Hepatocyte (in vitro differentiated cells): ENCODE results near the gene SH3TC1. TPM values are rescaled to one million over a fixed set of nuclear protein-coding genes. Genes with fewer than 3 reads are reported as not detected.

Experiments
- DNase-seq: peaks from one replicate; pipeline ENCODE4 v3.0.0-alpha.2; 2016; ENCODE audit warnings: low spot score
- H2AFZ ChIP-seq: fragments of 200-600 bp; sonication (generic); 2 replicates; pipeline ENCODE4 v1.6.0; 2016; ENCODE audit warnings: antibody characterized with exemption, mild to moderate bottlenecking
- H3K27ac ChIP-seq: fragments of 200-600 bp; sonication (generic); 2 replicates; pipeline ENCODE4 v1.5.1; 2016; ENCODE audit warnings: mild to moderate bottlenecking
- H3K27me3 ChIP-seq: fragments of 200-600 bp; sonication (generic); 2 replicates; pipeline ENCODE4 v1.6.1; 2016
- H3K36me3 ChIP-seq: fragments of 200-600 bp; sonication (generic); replicated peaks from 2 replicates; pipeline ENCODE4 v1.5.1; 2016; ENCODE audit warnings: low read depth; ENCODE audit not compliant: insufficient read depth
- H3K4me1 ChIP-seq: fragments of 200-600 bp; sonication (generic); 2 replicates; pipeline ENCODE4 v1.5.1; 2016; ENCODE audit warnings: mild to moderate bottlenecking, moderate library complexity; ENCODE audit not compliant: insufficient read depth
- H3K4me2 ChIP-seq: fragments of 200-600 bp; sonication (generic); 2 replicates; pipeline ENCODE4 v1.6.0; 2016
- H3K4me3 ChIP-seq: fragments of 200-600 bp; sonication (generic); 2 replicates; pipeline ENCODE4 v1.5.1; 2016; ENCODE audit warnings: mild to moderate bottlenecking
- H3K79me2 ChIP-seq: fragments of 200-600 bp; sonication (generic); 2 replicates; pipeline ENCODE4 v1.6.0; 2017; ENCODE audit warnings: mild to moderate bottlenecking
- H3K9me2 ChIP-seq: fragments of 200-600 bp; sonication (generic); replicated peaks from 2 replicates; pipeline ENCODE4 v1.6.0; 2017; ENCODE audit warnings: mild to moderate bottlenecking; ENCODE audit not compliant: insufficient read depth
- H3K9me3 ChIP-seq: fragments of 200-600 bp; sonication (generic); 2 replicates; pipeline ENCODE4 v1.5.1; 2016; ENCODE audit warnings: low read depth, mild to moderate bottlenecking
- H4K20me1 ChIP-seq: fragments of 200-600 bp; sonication (generic); 2 replicates; pipeline ENCODE4 v1.6.0; 2016; ENCODE audit warnings: mild to moderate bottlenecking; ENCODE audit not compliant: insufficient read depth, poor library complexity, severe bottlenecking
- EZH2 ChIP-seq: fragments of 200-600 bp; sonication (generic); IDR thresholded peaks from 2 replicates; pipeline ENCODE4 v1.6.1; 2016; ENCODE audit warnings: antibody characterized with exemption, mild to moderate bottlenecking, borderline replicate concordance
- EZH2phosphoT487 ChIP-seq: fragments of 200-600 bp; sonication (generic); IDR thresholded peaks from one replicate; pipeline ENCODE4 v1.6.1; 2018; ENCODE audit warnings: antibody characterized with exemption, mild to moderate bottlenecking, low read depth, moderate library complexity; ENCODE audit not compliant: unreplicated experiment, severe bottlenecking
- WGBS: methylation state at CpG from one replicate; pipeline ENCODE4 v1.1.6; 2016; ENCODE audit warnings: low lambda C conversion rate; ENCODE audit errors: missing lambda C conversion rate; 5-methylcytosine and 5-hydroxymethylcytosine counted together
- polyA plus RNA-seq: library from polyadenylated mRNA; unstranded; fragments of >200 nt; fragmentation: Nextera tagmentation; extraction: Ambion mirVana; gene quantifications from 2 replicates; pipeline ENCODE4 v1.2.1, GENCODE V29; 2016
- total RNA-seq: library from RNA; depleted of rRNA; stranded (reverse); fragments of >200 nt; gene quantifications from 2 replicates; pipeline ENCODE4 v1.2.3, GENCODE V29; 2014
- TF ChIP-seq, protein P1 (sequence below): fragments of 200-600 bp; sonication (generic); IDR thresholded peaks from 2 replicates; pipeline ENCODE4 v1.5.1; 2016; ENCODE audit warnings: antibody characterized with exemption, mild to moderate bottlenecking; ENCODE audit not compliant: poor library complexity

Gene SH3TC1
- total and polyA plus RNA-seq, 2 experiments from 2014 or later, result 30.3 to 35.4 TPM

DNA sequence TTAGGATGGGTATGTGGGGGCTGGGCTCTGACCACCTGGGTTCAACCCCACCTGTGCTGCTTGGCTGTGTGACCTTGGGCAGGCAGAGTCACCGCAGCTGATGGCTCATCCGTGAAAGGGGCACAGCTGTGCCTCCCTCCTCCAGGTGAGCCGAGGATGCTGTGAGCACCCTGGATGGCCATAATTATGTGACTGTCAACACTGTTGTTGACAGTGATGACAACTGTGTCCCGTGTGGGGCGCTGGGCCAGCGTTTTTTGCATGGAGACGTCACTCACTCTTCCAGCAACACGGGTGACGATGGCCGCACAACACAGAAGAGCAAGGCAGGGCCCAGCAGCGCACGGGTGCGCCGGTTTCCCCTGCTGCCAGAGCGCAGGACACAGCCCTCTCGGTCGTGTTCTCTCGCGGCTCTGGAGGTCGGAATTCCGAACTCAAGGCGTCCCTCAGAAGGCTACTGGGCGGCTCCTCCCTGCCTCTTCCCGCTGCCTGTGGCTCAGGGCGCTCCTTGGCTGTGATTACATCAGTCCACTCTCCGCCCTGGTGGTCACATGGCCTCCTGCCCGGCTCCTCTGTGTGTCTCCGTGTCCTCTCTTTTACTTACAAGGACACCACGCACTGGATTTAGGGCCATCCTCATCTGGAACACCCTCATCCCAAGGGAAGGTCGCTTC, 1.3 kb downstream of the SH3TC1 start:
- Histone ChIP-seq H3K9me3 (no peaks in the 10 kb centered on the region), H4K20me1 (no peaks in the 10 kb centered on the region), H3K4me2 (peak overlapping the region; percentile 81), H2AFZ (no peak overlapping the region), H3K79me2 (peaks cover 39% of the 10 kb centered on the region), H3K4me1 (peaks cover 61% of the 10 kb centered on the region), H3K4me3 (no peak overlapping the region), H3K27ac (peak overlapping the region; percentile 97), H3K36me3 (no peaks in the 10 kb centered on the region), H3K27me3 (no peaks in the 10 kb centered on the region), H3K9me2 (no peaks in the 10 kb centered on the region)
- TF ChIP-seq, protein P1, sequence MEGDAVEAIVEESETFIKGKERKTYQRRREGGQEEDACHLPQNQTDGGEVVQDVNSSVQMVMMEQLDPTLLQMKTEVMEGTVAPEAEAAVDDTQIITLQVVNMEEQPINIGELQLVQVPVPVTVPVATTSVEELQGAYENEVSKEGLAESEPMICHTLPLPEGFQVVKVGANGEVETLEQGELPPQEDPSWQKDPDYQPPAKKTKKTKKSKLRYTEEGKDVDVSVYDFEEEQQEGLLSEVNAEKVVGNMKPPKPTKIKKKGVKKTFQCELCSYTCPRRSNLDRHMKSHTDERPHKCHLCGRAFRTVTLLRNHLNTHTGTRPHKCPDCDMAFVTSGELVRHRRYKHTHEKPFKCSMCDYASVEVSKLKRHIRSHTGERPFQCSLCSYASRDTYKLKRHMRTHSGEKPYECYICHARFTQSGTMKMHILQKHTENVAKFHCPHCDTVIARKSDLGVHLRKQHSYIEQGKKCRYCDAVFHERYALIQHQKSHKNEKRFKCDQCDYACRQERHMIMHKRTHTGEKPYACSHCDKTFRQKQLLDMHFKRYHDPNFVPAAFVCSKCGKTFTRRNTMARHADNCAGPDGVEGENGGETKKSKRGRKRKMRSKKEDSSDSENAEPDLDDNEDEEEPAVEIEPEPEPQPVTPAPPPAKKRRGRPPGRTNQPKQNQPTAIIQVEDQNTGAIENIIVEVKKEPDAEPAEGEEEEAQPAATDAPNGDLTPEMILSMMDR, result no peak
- TF ChIP-seq EZH2 (no peak), EZH2phosphoT487 (no peak)
- 72% methylated on average over 30 of the region's 30 CpGs for WGBS
- peak; percentile 80 for DNase-seq

DNA sequence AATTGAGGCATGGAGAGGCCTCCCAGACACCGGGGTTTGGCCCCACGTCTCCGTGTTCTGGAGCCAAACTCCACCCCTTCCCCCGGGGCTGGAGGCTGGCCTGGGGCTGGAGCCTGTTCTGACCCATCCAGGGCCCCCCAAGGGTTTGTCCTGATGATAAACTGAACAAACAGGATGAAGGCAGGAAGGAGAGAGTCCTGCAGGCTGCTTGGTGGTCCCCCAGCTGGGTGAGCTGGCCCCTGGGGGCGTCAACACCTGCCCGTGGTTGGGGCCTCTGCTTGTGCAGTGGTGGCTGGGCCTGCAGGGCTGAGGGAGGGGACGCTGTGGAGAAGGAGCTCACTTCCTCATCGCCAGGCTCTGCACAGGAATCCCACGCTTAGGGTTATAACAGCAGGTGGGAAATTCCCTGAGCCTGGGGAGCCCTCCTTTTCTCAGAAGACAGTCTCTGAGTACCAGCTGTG, 2.3 kb downstream of the SH3TC1 start:
- Histone ChIP-seq H3K27me3 (no peaks in the 10 kb centered on the region), H3K9me3 (no peaks in the 10 kb centered on the region), H3K36me3 (no peaks in the 10 kb centered on the region), H3K4me3 (no peak overlapping the region), H3K79me2 (peaks cover 39% of the 10 kb centered on the region), H3K4me1 (peaks cover 69% of the 10 kb centered on the region), H3K4me2 (peak overlapping the region; percentile 81), H3K27ac (peak overlapping the region; percentile 97), H2AFZ (no peak overlapping the region), H4K20me1 (no peaks in the 10 kb centered on the region), H3K9me2 (no peaks in the 10 kb centered on the region)
- no peak for DNase-seq
- WGBS, result 37% methylated on average over 8 of the region's 9 CpGs
- TF ChIP-seq, protein P1, result no peak
- TF ChIP-seq EZH2, result no peak
- TF ChIP-seq EZH2phosphoT487, result no peak

DNA sequence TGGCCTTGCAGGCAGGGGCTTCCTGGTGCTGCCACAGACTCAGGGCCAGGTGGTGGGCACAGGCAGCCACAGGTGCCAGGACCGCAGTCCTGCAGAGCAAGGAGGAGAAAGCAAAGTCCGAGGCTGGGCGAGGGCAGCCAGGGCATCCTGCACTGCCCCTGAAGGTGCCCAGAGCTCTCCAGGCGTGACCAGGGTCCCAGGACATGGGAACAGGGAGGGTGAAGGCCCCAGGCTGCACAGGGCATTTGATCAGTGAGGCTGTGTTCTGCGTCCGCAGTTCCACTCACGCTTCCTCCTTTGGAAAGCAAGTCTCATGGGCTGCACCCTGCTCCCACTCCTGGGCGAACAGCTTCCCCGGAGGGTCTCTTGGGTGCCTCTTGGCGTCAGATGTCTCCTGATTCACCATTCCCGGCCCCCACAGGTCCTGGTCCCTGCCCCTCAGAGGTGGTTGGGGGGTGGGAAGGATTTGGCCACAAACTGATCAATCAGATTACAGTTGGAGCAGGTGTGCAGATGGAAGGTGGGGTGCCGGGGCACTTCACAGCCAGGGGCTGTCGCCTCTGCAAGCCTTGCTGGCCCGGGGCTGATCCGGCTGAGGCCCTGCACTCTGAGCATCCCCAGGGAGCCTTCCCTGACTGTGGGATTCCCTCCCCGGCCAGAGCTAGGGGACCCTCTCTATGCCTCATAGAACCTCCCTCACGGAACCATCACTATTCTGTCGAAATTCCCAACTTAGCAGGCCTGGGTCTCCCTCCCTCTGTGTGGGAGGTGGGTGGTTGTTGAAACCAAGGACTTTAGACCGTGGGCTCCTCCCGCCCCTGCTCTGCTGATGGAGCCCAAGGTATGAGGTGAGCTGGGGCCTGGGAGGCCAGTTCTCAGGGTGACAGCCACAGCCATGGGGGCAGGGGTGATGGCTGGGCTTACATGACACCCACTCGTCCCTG, 3.3 kb downstream of the SH3TC1 start:
- 76% methylated on average over 20 of the region's 21 CpGs for WGBS
- H3K27ac ChIP-seq, result peak overlapping the region; percentile 97

More for the DNA sequence above, 3.3 kb downstream of the SH3TC1 start:
- no peaks in the 10 kb centered on the region for H3K27me3 ChIP-seq
- H3K9me3 ChIP-seq, result no peaks in the 10 kb centered on the region
- peaks cover 69% of the 10 kb centered on the region for H3K4me1 ChIP-seq
- H3K4me2 ChIP-seq, result peak overlapping the region; percentile 81
- peak; percentile 68 for DNase-seq
- no peak for TF ChIP-seq EZH2phosphoT487
- TF ChIP-seq, protein P1, result no peak
- TF ChIP-seq EZH2, result no peak
- peaks cover 39% of the 10 kb centered on the region for H3K79me2 ChIP-seq
- H3K36me3 ChIP-seq, result no peaks in the 10 kb centered on the region
- H3K9me2 ChIP-seq, result no peaks in the 10 kb centered on the region
- H2AFZ ChIP-seq, result no peak overlapping the region
- H4K20me1 ChIP-seq, result no peaks in the 10 kb centered on the region
- H3K4me3 ChIP-seq, result no peak overlapping the region
